HG03378 (cell line): Measurements from ENCODE around the gene MINAR1.

ENCODE experiments used
- ATAC-seq: cut with Tn5 transposase; IDR thresholded peaks from one replicate; pipeline ENCODE4 v1.9.1; 2021; ENCODE audit warnings: mild to moderate bottlenecking, moderate library complexity; ENCODE audit not compliant: unreplicated experiment

The MINAR1 gene

DNA sequence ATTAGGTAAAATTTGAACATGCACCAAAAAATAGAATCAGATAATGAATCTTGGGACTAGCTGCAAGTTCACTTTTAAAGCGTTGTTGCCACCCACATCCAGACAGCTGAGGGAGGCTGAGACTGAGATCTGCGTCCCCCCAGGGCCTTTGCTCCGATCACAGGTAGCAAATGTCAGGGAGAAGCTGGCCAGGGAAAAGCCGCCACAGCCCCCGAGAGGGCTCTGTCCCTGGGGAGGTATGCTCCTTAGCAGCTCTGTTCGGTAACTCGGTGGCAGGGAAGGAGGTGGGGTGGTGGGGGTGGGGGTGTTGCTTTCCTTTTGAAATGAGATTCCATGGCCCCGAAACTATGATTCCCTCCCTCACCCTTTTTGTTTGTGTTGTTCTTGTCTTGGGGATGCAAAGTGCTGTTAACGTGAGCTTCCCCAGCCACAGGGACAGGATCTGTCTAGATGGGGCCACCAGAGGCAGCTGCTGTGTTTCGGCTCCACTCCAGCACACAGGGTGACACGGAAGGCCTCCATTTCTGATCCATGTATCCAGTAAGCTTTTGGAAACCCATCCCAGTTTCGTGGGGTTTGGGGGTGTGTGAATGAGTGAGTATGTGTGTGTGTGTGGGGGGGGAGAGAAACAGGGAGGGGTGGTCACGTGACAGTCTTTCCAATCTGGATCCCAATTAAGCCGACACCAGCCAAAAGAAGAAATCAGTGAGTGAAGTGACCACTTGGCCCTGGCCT lies 1.1 kb upstream of the MINAR1 start:
- no peak for ATAC-seq

DNA sequence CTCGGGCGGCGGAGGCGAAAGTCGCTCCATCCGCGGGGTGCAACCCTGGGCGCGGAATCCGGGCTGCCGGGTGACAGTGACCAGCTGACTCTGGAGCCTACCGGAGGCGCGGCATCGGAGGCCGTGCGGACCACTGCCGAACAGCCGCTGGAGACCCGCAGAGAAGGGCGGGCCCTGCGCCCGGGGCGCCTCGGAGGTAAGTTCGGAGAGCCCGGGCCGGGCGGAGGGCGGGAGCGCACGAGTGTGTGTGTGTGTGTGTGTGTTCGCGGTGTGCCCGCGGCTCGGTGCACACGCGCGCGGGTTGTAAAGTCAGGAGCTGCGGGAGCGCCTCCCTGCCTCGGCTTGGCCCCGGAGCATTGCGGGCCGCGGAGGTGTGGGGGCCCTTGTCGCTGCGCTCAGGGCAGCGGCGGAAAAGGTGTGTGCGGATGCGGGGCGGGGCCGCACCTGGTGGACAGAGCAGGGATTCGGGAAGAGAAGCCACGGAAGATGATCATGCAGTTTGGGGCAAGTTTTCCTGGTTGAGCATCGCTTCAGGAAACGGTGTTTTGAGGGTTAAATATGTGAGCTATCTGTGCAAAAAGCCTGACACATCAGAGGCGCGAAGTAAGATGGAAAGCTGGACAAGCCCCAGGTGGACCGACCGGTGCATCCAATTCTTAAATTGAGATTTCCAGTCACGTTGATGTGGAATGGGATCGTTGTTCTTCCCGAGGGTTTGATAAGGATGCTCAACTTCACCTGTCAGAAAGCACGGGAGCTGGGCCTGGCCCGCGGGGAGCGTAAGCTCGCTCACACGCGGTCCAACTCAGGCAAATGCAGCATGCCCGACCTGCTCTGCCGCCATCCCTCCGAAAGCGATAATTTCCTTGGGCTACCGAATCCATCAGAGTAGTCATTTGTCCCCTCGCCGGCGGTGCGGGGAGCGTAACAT lies 474 bp downstream of the MINAR1 start:
- no peak for ATAC-seq

DNA sequence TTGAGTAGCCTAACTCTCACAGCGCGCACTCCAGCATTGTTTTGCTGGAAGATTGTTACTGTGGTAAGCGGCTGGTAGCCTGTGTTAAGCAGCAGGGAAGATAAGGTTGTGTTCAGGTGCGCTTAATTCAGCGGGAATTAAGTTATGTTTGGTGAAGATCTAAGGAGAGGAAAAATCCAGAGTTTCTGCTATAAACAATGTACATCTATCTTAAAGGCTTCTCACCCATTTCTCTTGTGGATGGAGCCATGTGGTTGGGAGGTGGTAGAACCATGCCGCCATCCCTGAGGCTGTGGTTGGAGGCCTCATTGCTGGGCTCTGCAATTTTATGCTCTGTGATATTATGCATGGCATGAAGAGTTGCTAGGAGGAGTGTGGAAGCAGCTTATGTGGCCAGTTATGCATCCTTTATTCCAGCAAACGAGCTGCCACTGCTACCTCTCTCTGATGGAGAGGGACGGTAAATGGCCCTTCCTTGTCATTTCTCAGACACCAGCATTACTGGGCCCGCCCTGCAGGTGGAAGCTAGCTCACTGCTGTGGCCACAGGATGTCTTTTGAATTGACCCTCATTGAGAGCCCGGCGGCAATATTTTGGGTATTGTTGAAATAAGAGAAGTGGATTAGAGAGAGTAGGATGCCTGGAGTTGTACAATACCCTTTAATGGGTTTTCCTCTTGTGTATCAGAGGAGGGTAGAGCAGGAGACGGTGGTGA lies 1.3 kb downstream of the MINAR1 start:
- ATAC-seq = no peak

DNA sequence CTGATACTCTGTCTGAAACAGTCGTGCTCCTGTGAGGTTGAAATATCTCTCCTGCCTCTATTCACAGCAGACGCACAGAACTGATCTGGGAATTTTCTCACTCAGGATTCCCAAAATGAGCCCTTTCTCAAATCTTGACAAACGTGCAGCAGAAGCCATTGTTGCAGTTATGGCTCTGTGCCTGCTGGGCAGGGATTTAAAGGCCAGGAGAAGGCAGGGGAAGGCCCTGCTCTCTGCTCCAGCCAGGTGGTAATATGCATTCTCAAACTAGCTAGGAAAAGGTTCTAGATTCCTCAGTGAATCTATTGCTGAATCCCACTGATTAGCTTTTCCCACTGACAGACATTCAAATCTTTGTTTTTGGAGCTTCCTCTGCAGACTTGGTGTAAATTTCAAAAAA lies 2.2 kb downstream of the MINAR1 start:
- no peak for ATAC-seq

DNA sequence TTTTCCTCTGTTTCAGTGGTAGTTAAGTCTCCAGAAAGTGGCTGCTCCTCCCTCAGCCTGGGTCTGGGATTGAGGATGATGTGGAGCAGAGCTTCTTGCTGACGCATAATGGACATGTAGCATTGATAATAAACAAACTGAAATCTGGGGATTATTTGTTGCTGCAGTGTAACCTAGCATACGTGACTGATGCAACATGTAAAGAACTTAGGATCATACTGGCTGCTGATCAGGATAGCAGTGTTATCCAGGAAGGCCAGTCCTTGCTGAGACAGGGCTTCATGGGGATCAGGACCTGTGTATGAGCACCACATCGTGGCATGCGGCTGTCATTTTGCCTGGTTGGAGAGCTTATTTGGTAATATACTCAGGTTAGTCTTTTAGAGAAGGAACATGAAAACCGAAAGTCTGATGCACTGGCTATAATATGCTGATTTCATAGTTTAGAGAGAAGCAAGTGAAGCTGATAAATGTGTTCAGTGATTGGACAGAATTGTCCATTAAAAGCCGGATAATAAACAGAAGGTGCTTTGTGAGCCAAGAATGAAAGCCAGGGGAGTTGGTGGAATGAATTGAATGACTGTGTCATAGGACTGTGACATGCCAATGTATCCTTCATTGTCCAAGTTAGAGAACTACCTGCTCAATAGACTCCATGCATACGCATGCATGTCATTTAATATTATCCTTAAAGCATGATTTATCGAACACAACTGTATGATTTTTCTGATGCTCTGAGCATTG lies 4.1 kb downstream of the MINAR1 start:
- no peak for ATAC-seq

DNA sequence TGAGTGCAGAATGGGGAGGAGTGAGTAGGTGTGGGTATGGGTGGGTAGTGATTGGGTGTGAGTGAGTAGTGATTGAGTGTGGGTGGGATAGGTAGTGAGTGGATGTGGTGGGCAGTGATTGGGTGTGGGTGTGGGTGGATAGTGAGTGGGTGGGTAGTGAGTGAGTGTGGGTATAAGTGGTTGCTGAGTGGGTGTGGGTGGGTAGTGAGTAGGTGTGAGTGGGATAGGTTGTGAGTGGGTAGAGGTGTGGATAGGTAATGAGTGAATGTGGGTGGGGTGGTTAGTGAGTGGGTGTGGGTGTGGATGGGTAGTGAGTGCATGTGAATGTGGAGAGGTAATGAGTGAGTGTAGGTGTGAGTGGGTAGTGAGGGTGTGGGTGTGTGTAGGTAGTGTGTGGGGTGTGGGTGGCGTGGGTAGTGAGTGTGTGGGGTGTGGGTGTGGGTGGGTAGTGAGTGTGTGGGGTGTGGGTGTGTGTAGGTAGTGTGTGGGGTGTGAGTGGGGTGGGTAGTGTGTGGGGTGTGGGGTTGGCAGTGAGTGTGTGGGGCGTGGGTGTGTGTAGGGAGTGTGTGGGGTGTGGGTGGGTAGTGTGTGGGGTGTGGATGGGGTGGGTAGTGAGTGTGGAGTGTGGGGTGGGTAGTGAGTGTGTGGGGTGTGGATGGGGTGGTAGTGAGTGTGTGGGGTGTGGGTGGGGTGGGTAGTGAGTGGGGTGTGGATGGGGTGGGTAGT lies 5.3 kb downstream of the MINAR1 start:
- no peak for ATAC-seq

DNA sequence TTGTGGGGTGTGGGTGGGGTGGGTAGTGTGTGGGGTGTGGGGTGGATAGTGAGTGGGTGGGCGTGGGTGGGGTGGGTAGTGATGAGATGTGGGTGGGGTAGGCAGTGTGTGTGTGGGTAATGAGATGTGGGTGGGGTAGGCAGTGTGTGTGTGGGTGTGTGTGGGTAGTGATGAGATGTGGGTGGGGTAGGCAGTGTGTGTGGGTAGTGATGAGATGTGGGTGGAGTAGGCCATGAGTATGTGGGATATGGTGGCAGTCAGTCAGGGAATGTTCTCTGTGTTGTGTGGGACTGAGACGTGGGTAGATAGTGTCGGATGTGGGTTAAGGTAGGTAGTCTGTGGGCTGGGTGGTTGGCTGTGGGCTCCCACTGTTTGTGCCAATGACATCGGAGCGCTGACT lies 7.1 kb downstream of the MINAR1 start:
- ATAC-seq = no peak

DNA sequence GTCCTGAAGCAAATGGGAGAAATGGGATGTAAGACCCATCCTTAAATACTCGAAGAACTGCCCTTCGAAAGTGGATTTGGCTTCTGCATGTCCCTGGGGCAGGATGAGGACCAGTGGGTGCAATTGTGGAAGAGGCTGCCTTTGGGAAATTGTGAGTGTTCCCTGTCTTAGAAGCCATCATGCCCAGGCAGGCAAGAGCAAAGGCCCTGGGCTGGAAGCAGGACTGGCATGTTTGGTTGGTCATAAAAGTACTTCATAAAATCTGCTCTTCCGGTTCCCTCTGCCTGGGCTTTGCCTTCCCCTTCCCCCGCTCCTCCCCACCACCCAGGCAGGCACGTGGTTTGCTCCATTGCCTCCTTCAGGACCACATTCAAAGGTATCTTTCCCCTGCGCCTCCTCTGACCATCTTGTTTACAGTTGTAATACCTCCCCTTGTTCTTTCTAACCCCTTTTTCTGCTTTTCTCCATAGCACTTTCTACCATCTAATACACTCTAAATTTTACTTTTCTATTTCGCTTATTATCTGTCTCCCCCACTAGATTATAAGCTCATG lies 8.3 kb downstream of the MINAR1 start:
- no peak for ATAC-seq

DNA sequence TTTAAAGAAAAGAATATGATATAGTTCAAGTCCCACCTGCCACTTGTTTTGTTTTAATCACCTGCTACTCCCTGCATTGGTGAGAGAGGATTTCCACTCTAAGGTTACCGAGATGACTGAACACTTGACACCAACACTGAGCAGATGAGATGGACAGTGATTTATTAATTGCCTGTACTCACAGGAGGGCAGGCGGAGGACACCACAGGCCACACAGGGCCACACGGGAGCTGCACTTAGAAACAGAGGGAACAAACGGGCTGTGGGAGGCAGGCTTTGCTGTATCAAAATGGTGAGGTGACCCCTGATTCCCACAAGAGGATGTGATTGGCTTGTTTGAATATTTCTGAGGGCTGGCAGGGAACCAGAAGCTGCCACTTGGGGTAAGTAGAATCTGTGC lies 10.8 kb downstream of the MINAR1 start:
- ATAC-seq = no peak

DNA sequence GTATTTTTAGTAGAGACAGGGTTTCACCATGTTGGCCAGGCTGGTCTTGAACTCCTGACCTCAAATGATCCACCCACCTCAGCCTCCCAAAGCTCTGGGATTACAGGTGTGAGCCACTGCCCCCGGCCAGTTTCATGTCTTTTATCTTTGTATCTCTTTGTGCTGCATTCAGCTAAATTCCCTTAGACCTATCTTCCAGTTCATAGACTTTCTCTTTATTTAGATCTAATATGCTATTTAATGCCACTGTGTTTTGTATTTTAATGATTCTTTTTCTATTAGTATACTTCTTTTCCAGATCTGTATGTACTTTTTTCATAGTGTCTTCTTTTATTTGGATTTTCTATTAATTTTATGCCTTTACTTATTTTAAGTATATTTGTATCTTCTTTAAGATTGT lies 14.9 kb downstream of the MINAR1 start:
- no peak for ATAC-seq

DNA sequence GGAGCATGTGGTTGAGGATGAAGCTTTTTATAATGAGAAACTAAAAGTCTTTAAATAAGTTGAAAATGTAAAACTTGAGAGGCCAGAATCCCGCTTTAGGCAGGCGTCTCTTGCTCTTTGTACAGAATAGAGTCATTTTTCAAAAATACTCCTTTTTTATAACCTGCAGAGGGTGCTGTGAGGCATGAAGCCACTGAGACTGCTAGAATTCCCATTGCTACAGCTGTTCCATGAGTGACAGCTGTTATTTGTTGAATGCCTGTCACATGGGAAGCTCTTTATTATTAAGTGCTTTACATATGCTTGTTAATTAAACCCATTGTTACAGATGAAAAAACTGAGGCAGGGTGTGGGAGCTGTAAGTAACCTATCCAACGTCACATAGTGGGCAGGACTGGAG lies 18.5 kb downstream of the MINAR1 start:
- ATAC-seq = no peak

DNA sequence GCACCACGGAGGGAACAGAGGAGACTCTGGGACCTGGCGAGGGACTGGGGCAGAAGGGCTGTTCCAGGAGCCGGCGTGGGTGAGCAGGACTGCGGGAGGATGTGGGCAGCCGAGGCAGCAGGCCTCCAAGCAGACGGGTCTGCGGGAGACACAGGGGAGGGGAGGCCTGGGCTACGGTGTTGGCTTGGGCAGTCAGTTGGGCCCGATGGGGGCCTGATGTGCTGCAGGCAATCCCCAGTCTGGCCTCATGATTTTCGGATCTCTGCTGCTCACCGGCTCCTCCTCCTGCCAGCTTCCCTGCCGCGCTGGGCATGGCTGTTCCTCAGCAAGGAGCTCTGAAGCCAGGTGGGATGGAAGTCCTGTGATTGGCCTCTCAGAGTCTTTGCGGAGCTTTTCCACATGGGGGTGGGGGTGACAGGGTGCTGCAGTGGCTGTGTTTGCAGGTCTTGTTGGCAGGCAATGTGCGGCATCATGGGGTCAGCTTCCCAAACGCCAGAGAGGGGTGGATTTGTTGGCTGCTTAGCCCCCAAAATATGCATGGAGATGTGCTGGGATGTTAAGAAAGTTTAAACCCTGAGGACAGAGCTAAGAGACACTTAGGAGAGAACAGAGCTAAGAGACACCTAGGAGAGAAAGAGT lies 19.3 kb downstream of the MINAR1 start:
- ATAC-seq = no peak

DNA sequence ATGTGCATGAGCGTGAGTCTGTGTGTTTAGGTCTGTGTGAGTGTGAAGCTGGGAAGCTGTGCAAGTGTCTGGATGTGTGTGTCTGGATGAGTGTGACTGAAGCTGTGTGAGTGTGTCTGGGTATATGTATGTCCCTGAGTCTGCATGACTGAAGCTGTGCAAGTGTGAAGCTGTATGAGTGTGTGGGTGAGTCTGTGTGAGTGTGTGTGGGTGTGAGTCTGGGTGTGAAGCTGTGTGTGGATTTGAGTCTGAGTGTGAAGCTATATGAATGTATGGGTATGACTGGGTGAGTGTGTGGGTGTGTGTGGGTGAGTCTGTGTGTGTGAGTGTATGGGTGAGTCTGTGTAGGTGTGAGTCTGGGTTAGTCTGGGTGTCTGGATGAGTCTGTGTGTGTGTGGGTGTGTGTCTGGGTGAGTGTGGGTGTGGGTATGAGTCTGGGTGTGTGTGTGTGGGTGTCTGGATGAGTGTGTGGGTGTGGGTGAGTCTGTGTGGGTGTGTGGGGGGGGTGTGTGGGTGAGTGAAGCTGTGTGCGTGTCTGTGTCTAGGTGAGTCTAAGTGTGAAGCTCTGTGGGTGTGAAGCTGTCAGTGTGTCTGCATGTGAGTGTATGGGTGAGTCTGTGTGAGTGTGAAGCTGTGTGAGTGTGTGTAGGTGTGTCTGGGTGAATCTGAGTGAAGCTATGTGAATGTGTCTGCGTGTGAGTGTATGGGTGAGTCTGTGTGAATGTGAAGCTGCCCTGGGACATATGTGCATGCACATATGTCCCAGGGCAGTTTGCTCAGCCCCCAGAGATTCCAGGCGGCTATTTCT lies 20.3 kb downstream of the MINAR1 start:
- ATAC-seq = no peak

DNA sequence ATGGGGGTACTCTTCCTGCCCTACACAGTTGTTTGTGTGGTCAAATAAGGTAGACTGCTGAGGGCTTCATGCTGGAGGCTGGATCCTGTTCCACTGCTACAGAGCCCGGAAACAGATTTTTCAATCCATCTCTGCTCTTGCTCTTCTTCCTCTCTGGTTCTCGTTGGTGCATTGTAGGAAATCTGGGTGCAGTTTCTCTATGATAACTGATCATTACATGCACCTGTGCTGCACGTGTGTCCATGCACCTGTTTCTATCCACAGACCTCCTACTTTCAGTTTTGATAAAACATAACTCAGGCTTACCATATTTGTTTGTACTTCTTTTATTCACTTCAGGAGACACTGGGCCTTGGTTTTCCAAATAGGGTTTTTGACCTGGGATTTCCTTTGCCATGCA lies 21.3 kb downstream of the MINAR1 start:
- ATAC-seq = no peak

DNA sequence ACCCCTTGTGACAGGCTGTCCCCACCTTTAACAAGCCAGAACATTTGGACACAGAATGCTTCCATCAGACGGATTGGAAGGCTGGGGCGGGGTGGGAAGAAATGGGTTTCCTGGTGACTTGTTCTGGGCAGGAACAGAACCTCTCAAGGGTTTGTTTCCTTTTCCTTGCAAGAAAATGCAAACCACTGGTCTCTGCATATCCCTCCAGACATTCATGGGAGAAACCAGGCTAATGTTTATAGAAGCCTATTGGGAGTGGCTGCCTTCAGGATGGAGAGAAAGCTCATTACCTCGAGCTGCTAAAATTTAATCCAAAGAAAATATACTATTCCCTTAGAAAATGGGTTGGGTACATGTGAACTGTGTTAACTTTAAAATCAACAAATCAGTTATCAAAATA lies 21.9 kb downstream of the MINAR1 start:
- no peak for ATAC-seq

DNA sequence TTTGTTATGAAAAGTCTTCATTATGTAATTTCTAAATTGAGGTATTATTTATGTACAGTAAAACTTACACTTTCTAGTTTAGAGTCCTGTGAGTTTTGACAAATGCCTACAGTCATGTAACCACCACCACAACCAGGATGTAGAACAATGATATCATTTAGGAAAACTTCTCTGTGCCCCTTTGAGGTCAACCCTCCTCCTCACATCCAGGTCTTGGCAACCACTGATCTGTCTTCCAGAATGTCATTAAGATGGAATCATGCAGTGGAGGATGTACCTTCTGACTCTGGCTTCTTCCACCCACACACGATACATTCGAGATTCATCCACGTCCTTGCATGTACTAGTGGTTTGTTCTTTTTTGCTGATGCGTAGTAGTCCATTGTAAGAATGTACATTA lies 23.2 kb downstream of the MINAR1 start:
- ATAC-seq = no peak

DNA sequence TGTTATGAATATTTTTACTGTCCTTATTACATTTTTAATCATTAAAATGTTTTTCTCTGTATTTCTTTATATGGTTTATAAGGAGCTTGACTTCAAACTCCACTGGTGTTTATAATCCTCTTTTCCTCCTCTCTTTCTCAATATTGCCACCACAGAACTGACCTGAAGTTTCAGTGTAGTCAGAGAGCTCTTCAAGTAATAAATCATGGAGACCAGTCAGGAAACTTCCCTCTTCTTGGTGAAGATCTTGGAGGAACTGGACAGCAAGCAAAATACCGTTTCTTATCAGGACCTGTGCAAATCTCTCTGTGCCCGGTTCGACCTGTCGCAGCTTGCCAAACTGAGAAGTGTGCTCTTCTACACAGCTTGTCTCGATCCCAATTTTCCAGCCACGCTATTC lies 23.8 kb downstream of the MINAR1 start:
- no peak for ATAC-seq

DNA sequence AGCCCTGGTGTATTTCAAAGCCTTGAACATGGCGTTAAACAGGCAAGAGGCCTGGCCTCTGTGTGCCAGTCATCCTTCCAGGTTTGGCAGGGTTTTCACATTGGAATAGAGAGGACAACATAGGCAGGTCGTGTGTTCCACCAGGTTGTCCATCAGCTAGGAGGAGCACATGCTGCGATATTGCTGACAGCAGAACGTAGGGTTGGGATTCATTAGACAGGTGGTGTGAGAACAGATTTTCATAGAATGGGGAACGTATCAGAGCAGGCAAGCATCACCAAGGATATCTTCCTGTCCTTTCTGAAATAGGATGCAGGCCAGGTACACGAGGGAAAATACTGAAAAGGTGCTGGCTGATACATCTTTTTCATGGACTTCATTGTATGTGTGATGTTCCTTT lies 26.4 kb downstream of the MINAR1 start:
- no peak for ATAC-seq

DNA sequence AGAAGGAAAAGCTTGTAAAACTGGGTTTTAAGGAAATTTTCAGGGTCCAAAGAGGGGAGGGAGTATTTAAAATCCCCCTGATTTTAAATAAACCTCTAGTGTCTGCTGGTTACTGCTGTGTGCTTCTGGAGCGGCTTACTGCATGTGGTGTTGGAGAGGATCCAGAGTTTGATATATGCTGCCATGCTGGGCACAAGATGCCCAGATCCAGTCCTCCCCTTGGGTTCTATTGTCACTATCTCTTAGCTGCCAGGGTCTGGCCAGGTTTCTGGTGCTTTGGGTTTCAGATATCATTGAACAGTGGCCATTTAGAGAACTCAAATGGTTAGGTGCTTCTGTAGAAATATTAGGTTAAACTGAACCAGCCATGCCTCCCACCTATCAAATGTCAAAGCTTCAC lies 27.5 kb downstream of the MINAR1 start:
- no peak for ATAC-seq
